Measurements from ENCODE around the gene LRP8.

The LRP8 gene

DNA sequence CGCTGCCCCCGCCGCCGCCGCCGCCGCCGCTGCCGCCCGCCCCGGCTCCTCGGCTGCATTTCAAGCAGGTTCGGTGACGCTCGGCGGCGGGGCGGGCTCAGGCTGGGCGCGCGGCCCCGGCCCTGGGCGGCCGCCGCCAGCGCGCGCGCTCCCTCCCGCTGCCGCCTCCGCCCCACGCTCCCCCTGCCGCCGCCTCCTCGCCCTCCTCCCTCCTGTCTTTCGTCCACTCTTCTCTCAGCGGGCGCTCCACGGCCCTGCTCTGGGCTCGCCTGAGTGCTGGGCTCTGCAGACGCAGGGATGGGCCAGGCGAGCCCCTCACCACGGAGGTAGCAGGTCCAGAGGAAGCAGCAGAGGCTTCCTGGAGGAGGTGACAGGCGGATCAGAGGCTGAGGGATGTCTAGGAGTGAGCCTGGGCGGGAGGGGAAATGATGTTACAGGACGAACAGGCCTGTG is at the start of gene LRP8:
Gene LRP8, minus strand, starts transcription at position 62 of the 453 bp plus-strand sequence. CDS start 158 bp downstream, outside the sequence.
- DNase-seq, result peak; percentile 46

DNA sequence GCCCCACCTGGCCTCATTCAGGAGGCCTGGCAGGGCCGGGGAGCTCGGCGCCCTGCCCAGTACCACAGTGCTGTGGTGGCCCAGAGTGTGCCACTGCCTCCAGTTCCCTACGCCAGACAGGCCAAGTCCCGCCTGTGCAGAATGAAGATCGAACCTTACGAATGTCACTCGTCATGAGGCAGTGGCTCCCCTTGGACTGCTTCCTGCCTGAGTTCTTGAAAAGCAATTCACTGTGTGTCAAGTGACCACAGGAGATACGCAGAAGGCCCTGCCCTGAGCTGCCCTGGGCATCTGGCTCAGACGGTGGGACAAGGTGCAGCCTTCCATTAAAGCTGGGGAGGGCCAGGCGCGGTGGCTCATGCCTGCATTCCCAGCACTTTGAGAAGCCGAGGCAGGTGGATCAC is 49.6 kb upstream of the LRP8 start:
- no peak for DNase-seq

DNA sequence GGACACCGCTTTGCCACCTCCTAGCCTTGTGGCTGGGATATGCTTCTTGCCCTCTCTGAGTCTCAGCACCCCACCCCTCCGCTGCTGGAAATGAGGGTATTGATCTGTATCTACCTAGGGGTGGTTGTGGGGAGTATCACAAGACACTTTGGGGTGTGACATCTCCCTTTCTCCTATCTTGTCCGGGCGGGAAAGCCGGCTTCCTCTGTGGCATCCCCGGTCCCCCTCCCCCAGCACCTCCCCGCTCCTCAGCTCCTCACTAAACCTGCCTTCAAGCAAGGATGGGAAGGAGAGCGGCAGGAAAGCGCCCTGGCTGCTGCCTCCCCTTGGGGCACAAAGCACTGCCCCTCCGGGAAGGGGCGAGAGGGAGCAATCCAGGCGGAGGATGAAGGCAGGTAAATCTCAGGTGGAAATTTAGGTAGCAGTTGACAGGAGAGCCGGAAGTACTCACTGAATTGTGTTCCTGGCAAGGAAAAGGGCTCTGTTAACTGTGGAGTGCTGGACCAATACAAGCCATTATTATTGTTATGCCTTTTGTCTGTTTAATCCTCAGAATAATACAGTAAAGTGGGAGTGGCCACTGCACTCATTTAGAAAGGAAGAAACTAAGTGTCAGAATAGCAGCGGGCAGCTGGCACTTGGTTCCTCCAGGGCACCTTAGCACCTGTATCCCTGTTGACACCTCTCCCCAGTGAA is 49.0 kb upstream of the LRP8 start:
- DNase-seq, result no peak

DNA sequence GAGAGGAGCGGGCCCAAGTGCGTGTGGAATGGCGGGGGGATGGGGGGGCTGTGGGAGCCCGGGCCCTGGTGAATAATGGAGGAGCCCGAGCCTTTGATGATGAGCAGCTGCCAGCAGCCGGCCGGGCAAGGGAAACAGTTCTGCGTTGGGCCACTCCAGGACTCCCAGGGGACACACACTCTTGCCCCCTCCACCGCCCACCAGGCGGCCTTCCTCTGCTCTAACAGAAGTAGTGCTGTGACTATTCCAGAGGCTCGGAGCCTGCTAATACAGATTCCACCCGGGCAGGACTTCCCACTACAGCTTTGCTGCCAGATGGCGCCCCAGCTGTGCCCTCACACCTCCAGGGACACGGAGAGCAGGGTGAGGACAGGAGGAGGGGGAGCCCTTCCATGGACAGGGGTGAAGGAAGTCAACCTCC is 48.2 kb upstream of the LRP8 start:
- no peak for DNase-seq

DNA sequence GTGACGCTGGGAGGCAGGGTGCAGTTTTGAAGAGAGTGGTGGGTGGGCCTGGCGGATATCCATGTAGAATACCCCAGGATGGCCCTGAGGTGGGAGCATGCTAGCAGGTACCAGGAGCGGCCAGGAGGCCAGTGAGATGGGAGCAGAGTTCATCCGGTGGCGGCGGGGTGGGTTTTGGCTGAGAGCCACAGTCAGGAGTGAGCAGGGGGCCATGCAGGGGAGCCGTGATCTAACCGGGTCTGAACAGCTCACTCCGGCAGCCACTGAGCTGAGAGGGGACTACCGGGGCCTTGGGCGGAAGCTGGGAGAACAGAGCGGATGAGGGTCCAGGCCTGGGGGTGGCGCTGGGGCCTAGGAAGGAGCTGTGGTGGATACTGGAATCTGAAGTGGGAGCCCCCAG is 47.6 kb upstream of the LRP8 start:
- no peak for DNase-seq

DNA sequence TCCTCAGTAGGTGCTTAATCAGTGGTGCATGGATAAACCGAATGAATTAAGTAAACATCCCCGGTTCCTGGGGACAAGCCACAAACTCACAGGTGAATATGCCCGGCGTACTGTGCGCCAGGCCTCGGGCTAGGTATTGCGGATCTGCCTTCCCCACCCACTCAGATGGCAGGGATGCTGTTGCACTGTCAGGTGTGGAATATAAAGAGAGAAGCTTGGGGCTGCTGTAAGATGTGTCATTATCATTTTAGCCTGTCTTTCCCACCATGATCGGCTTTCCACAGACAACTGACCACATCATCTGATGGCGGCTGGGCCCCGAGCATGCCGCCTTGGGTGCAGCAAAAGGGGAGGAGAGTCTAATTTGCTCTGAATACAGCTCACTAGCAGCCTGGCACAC is 45.4 kb upstream of the LRP8 start:
- no peak for DNase-seq

DNA sequence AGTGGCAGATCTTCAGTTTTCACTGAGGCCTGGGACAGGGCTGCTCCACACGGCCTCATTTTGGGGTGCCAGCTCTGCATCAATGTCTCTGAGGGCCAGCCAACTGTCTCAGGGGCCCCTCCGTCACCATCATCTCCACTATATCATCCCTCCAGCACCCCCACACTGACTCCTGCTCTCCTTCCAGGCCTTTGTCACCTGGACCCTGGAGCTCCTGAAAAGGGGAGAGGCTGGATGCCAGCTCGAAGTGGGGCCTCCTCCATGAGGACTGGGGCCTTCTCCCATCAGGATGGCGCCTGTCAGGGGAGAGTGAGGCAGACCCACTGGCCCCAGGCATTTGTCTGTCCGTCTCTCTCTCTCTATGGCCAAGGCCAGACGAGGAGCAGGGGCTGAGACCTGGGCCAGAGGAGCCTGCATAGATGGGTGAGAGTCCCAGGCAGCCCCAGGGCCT is 44.7 kb upstream of the LRP8 start:
- no peak for DNase-seq

DNA sequence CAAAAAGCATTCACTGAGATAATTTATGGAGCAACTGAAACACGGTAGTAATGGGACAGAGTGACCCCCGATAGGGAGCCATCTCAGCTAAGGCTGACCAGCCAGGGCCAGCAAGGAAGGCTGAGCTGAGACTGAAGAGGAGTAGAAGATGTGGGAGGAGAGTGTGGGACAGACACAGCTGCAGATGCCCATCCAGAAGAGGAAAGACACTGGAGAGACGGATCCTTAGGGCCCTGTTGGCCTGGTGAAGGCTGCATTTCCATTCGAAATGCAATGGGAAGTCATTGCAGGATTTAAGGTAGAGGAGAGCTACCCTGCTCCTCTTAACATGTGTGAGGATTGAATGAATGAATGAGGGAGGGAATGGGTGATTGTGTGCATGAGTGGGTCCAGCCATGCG is 44.0 kb upstream of the LRP8 start:
- no peak for DNase-seq

DNA sequence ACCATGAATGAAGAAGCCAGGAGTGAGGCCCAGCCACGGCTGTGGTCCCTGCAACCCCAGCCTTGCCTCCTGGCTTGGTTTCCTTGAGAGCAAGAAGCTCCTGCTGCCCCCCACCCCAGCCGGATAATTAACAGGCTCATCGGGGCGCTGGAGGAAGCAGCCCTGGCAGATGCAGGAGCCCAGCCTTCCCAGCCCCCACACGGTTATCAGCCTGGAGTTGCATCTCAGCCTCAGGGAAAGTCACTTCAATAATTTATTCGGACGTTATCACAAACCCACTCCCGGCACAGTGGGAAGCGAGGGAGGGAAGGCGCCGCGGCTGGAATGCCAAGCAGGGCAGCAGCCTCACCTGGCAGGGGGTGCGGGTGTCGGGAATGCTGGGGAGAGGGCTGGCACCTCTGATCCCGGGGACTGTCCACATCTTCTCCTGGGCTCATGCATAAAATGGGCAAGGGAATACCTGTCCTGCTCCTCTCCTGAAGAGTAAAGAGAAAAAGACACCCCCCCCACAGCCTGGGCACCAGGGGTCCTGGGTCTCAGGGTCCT is 43.3 kb upstream of the LRP8 start:
- no peak for DNase-seq

DNA sequence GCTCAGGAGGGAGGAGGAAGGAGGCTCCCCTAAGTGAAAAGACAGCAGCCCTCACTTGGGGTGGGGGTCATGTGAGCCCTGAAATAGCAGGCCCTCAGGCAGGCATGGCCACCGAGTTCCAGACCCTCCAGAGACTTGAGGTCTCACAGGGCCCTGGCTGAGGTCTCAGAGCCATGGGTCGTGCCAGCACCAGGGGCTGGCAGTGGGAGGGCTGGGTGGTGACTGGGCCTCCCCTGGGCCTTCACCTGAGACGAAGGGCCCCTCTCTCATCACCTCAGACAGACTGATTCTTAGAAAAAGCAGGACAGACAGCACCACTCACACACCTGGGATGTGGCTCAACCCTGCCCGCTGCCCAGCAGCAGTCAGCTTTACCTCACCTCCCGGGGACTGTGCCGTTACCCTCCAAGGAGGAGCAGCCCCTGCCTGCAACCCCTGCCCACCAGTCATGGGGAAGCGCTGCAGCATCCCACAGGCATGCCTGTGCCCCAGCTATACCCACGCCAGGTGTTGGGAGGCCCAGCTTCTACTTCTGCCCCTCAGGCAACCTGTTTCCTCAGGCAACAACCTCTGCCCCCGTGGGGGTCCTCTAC is 42.6 kb upstream of the LRP8 start:
- no peak for DNase-seq

DNA sequence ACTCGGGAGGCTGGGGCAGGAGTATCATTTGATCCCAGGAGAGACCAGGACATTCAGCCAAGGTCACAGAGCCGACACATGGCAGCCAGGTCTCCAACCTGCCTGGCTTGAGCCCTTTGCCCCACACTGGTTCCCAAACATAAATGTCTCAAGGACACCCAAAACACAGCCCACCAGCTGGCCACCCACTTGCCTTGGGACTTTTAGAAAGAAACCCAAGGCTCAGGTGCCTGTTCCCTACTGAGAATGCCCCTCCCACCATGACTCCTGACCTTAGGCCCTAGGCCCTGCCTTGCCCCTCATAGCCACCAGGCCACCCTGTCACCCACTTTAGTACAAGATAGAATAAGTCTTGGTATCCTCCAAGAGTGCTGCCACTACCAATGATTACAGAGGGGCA is 41.9 kb upstream of the LRP8 start:
- no peak for DNase-seq

DNA sequence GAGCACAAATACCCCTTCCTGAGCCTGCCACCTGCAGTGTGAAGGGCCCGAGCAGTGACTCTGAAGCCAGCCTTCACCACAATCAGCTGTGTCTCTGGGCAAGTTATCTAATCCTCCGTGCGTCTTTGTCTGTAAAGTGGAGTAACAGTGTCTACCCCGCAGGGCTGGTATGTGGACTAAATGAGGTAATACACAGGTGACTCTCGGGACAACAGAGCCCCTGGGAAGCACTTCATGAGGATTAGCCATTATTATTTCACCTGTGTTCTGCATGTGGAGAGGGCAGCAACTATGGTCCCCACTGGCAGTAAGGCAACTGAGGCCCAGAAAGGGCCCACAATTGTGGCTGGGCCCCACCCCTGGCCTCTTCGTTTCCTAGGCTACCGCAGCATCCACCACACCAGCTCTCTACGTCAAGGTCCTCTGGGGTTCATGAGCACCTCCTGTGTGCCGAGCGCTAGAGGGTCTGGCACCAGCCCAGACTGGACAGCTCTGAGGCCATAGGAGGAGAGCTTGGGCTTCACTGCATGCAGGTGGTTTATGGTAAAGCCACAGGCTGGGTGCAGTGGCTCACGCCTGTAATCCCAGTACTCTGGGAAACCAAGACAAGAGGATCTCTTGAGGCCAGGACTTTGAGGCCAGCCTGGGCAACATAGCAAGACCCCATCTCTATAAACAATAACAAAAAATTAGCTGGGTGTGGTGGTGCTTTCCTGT is 41.3 kb upstream of the LRP8 start:
- no peak for DNase-seq

DNA sequence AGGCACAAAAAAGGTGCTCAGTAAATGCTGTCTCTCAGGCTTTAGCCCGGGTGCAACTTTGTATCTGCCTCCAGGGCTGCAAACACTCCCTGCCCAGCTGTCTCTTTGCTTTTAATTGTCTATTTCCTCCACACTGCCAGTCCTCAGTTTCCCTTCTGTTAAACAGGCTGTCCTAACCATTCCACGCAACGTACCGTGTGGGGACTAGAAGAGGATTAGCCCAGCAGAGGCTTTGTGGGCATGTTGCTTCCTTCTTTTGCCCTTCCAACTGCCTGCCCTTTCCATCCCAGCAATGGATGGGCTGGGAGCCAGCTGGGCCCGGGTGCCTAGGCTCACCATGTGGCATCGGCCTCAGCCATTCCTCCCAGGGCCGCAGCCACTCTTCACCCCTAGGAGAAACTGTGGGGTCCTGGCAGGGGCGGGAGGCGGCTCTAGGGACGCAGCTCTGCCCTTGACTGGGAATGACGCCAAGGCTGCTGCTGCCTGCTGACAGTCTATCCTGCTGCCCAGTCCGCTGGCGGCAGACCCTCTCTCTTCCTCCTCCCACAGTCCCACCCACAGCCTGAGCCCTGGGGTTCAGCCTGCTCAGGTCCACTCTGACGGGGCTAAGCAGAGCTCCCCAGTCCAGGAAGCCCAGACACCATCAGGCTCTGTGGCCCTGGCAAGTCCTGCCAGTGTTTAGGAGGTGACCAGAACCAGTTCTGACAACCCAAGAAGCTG is 40.6 kb upstream of the LRP8 start:
- DNase-seq, result peak; percentile 64

DNA sequence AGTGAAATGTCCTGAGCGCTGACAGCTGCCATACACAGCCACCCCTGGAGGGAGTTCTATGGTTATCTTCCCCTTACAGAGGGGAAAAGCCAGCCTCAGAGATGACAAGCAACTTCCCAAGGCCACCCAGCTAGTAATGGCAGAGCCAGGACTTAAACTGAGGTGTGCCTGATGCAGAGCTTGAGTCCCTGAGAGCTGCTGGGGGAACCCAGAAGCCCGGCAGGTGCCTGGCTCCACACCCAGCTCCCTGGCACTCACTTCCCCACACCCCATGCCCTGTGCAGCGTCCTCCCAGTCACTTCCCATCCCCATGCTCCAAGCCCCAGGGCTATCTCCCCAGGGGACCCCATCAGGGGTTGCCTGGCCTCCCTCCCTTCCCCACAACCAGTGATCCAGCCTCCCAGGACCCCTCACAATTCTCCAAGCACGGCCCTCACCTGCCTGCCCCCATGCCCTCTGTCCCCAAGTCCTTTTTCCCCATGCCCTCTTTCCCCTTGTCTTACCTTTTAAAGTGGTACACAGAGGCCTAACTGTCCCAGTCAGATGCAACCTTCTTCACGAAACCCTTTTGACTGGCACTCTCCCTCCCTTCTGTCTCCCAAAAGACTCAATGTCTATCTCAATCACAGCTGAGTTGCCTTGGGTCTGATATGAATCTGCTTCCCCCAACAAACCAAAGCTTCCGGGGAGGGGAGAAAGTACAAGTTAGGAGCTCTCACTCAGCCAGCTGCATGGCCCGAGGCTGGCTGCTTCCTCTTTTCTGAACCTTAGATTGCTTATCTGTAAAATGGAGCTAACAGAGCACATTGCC is 39.8 kb upstream of the LRP8 start:
- DNase-seq, result peak; percentile 88

DNA sequence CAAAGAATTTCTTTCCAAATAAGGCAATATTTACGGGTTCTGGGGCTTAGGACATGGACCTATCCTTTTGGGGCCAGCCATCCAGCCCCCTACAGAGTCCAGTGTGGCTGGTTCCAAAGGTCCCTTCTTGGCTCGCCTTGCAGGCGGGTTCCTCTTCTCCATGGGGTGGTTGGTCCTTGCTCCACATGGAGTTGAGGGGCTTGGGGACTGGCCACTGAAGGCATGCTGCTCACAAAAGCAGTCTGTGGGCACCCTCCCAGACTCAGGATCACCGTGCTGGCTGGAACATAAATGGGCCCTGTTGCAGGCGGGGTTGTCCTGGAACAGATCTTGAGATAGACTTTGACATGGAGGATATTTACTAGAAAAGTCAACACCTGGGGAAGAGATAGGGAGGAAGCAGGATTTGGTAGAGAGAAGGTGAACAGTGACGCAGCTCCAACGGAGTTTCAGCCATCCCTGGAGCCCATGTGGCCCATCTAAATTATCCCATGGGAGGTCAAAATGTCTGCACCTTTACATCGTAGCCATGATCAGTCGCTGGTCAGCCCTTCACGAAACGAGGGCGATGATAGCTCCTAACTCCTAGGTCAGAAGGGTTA is 39.1 kb upstream of the LRP8 start:
- DNase-seq, result no peak

DNA sequence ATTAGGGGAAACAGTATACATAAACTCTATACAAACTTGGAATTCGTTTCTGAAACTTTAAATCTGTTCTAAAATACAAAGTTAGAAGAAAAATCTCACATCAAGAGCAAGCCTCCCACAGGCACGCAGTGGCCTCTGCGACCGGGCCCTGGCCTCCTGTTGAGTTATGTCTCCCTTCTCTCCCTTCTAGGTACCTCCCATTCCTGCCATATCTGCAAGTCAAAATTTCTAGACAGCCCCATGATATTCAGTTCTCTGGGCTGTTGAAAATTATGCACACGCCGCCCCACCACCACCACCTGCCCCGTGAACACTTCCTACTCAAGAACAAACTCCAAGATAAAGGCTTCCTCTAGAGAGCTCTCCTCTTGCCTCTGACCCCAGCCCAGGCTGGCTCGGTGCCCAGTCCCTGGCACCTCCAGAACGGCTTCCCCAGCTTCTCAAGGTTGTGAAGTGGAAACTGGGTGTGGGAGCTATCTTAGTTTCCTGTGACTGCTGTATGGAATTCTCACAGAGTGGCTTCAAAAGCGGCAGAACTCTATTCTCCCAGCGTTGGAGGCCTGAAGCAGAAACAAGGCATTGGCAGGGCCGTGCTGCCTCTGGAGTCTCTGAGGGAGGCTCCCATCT is 37.7 kb upstream of the LRP8 start:
- DNase-seq, result no peak

DNA sequence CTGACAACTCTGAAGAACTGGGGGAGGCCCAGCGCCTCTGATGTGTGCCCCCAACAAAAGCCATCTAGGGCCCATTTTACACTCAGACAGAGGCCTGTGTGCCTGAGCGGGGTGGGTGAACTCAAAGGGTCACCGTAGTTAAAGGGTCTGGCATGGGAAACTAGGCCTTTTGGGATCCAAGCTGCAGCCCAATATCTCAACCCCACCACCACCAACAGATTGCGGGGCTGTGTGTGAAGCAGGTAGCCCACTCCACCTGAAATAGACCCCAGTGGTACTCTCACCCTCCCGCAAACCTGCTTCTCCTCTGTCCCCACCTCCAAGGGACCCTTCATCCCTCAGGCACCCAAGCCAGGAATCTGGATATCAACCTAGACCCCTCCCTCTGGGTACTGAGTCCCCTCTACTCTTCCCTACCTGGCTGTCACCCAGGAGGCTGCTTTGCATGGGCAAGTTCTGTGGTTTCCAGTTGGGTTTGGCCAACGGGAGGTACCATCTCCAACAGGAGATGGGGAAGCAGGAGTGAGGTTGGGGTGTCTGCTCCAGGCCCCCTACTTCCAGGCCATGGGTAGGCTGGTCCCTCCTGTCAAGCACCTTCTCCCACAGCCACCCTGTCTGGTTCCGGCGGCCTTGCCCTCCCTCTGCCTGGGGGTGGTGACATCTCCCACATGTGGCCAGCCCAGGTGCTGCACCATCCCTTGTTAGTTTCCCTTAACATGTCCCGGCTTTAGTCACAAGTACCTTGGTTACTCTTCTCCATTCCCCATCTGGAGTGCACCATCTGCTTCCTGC is 35.2 kb upstream of the LRP8 start:
- DNase-seq, result no peak

DNA sequence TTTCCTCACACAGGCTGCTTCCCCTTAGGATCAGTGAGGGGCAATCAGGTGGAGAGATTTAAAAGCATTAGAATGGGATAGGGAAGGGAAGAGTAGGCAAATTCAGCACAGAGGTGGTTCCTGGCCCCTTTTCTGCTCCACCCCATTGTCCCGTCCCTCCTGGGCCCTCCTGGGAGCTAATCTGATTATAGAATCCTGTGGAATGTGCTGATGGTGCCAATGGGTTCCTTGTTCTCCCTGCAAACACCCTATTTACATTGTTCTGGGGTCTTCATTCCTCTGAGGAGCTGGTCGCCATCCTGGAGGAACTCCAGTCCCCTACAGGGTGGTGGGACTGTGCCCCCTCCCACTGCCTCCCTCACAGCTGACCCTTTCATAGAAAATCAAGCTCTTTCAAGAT is 34.4 kb upstream of the LRP8 start:
- no peak for DNase-seq

DNA sequence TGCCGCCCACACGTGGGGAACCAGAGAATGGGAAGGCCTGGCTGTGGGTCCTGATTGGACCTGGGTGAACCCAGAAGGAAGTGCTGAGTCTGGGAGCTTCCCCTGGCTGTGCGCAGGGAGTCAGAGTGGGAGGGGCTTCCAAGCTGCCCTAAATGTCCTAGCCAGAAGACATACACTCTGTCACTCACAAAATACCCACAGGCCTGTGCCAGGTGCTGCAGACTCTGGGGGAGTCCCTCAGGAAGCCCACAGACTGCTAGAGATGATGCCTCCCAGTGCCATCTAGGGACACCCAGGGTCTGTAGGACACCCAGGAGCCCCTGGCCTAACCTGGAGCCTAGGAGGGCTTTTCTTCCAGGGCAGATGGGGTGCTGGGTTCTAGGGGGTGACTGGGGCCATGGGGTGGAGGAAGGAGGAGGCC is 33.7 kb upstream of the LRP8 start:
- DNase-seq, result no peak

DNA sequence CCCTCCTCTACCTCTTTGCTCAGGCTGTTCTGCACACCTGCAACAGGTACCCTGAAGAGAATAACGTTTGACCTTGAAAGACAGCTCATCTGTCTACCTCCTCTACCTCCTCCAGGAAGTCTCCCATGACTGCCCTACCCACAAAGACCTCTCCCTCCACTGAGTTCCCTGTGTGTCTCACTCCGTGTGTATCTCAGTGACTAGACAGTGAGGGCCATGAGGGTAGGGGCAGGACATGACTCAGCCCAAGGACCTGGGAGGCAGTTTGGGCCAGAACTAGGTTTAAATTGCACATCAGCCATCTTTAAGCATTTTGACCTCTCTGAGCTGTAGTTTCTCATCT is 32.0 kb upstream of the LRP8 start:
- no peak for DNase-seq
